ENCODE results near the gene NAT10.

GRCh38 chr11:34098813-34099212 lies 6.6 kb upstream of the NAT10 start:
- TF ChIP-seq PPARA (CRISPR knock-in tag; IDR thresholded peaks at IDR 0.05; ENCODE audit: borderline replicate concordance) (no peak), BACH2 (CRISPR knock-in tag; IDR thresholded peaks at IDR 0.05; ENCODE audit: borderline replicate concordance) (no peak), CSRNP3 (CRISPR knock-in tag; IDR thresholded peaks at IDR 0.05) (no peak), ZFP3 (CRISPR knock-in tag; IDR thresholded peaks at IDR 0.05) (no peak), ARNTL (CRISPR knock-in tag; IDR thresholded peaks at IDR 0.05; ENCODE audit: borderline replicate concordance, low read depth) (no peak), TOX (CRISPR knock-in tag; IDR thresholded peaks at IDR 0.05; ENCODE audit: borderline replicate concordance) (no peak), PATZ1 (CRISPR knock-in tag; IDR thresholded peaks at IDR 0.05; ENCODE audit: borderline replicate concordance) (no peak), ZC3H10 (CRISPR knock-in tag; IDR thresholded peaks at IDR 0.05) (no peak), CREB5 (CRISPR knock-in tag; IDR thresholded peaks at IDR 0.05; ENCODE audit: low read depth) (no peak), RARB (CRISPR knock-in tag; IDR thresholded peaks at IDR 0.05) (no peak)
